Esophagus squamous epithelium (tissue), 4 donors: ENCODE results near the gene PTGDS.

Experiments used
- POLR2A ChIP-seq, 4 donors: fragments of 450-650 bp; IDR thresholded peaks; one replicate each; pipeline ENCODE4 v1.6.1; 2017; ENCODE audit warnings: antibody characterized with exemption in 4 of 4, mild to moderate bottlenecking in 4 of 4, moderate library complexity in 3 of 4
- TF ChIP-seq, protein P1 (sequence below), 6 experiments: fragments of 450-650 bp in 4 of 6; fragments of 200-600 bp in 2 of 6; sonication (generic) in 2 of 6; IDR thresholded peaks; one replicate each; pipeline ENCODE4 v1.5.1; 2016 to 2019; ENCODE audit warnings: antibody characterized with exemption in 6 of 6, mild to moderate bottlenecking in 4 of 6, moderate library complexity in 4 of 6

- TF ChIP-seq, protein P1, sequence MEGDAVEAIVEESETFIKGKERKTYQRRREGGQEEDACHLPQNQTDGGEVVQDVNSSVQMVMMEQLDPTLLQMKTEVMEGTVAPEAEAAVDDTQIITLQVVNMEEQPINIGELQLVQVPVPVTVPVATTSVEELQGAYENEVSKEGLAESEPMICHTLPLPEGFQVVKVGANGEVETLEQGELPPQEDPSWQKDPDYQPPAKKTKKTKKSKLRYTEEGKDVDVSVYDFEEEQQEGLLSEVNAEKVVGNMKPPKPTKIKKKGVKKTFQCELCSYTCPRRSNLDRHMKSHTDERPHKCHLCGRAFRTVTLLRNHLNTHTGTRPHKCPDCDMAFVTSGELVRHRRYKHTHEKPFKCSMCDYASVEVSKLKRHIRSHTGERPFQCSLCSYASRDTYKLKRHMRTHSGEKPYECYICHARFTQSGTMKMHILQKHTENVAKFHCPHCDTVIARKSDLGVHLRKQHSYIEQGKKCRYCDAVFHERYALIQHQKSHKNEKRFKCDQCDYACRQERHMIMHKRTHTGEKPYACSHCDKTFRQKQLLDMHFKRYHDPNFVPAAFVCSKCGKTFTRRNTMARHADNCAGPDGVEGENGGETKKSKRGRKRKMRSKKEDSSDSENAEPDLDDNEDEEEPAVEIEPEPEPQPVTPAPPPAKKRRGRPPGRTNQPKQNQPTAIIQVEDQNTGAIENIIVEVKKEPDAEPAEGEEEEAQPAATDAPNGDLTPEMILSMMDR (IDR thresholded peaks at IDR 0.05) = no peak
- TF ChIP-seq POLR2A (IDR thresholded peaks at IDR 0.05) = no peak
These were observed 40.6 kb upstream of the PTGDS start for GRCh38 chr9:136936645-136937170.
